Activated CD8-positive, alpha-beta T cell treated with anti-CD3 and anti-CD28 coated beads for 36 hours (primary cell): ENCODE measurements around the gene MS4A5. TPM values are rescaled to one million over a fixed set of nuclear protein-coding genes. Genes with fewer than 3 reads are reported as not detected.

Experiments used
- ATAC-seq: fragments of 200-7000 bp; cut with Tn5 transposase; one replicate; pipeline ENCODE4 v1.10.0; 2021; ENCODE audit warnings: mild to moderate bottlenecking, moderate library complexity
- CTCF ChIA-PET: fragments of 350-600 bp; sonication (Branson Sonifier 250); formaldehyde crosslinking; loops from one replicate; lab custom pipeline; 2021; ENCODE audit warnings: antibody characterized with exemption; lab: Charles Lee
- POLR2A ChIA-PET: fragments of 350-600 bp; sonication (Branson Sonifier 250); formaldehyde crosslinking; loops from one replicate; lab custom pipeline; 2021; ENCODE audit warnings: antibody characterized with exemption; lab: Charles Lee
- DNase-seq: peaks from one replicate; pipeline ENCODE4 v3.0.0-alpha.2; 2020
- H3K27ac Mint-ChIP-seq: one replicate; pipeline ENCODE4 v1.8.0; 2021; ENCODE audit warnings: mild to moderate bottlenecking, mixed read lengths
- H3K27me3 Mint-ChIP-seq: one replicate; pipeline ENCODE4 v1.8.0; 2021; ENCODE audit warnings: mixed read lengths
- H3K36me3 Mint-ChIP-seq: one replicate; pipeline ENCODE4 v1.8.0; 2021; ENCODE audit warnings: low read depth, mixed read lengths
- H3K4me1 Mint-ChIP-seq: one replicate; pipeline ENCODE4 v1.8.0; 2021; ENCODE audit warnings: low read depth, mixed read lengths
- H3K4me3 Mint-ChIP-seq: one replicate; pipeline ENCODE4 v1.8.0; 2021; ENCODE audit warnings: mild to moderate bottlenecking, moderate library complexity, mixed read lengths
- H3K9me3 Mint-ChIP-seq: one replicate; pipeline ENCODE4 v1.8.0; 2021; ENCODE audit warnings: mixed read lengths
- intact Hi-C: fragments of 100-400 bp; cut with micrococcal nuclease; formaldehyde crosslinking; loops from one replicate; pipeline ENCODE4 v1.10.0; 2022
- total RNA-seq, 2 experiments: library from RNA; stranded (reverse); gene quantifications; one replicate each; pipeline ENCODE4 v1.2.3, GENCODE V29; 2021
- TF ChIP-seq, protein P1 (sequence below): fragments of 200-600 bp; IDR thresholded peaks from one replicate; pipeline ENCODE4 v1.8.0; 2022; ENCODE audit warnings: antibody characterized with exemption, mild to moderate bottlenecking

MS4A5 gene, protein sequence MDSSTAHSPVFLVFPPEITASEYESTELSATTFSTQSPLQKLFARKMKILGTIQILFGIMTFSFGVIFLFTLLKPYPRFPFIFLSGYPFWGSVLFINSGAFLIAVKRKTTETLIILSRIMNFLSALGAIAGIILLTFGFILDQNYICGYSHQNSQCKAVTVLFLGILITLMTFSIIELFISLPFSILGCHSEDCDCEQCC
- not detected for total RNA-seq

DNA sequence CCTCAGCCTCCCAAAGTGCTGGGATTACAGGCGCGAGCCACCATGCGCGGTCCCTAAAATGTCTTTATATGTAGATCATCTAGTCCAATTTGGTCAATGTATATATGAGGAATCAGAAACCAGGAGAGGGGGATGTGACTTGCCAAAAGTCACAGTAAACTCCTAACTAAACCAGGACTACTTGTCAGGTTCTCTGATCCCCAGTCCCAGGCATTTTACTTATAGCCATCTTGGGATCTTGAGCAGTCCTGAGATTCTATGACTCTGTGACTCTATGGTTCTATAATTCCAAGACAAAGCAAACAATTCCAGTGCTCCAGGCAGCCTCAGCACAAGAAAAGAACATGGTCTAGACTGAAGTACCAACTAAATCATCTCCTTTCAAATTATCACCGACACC, at the start of gene MS4A5:
Gene MS4A5, plus strand, starts transcription at position 301 of the 400 bp plus-strand sequence. CDS start 103 bp downstream, outside the sequence.
- TF ChIP-seq, protein P1, sequence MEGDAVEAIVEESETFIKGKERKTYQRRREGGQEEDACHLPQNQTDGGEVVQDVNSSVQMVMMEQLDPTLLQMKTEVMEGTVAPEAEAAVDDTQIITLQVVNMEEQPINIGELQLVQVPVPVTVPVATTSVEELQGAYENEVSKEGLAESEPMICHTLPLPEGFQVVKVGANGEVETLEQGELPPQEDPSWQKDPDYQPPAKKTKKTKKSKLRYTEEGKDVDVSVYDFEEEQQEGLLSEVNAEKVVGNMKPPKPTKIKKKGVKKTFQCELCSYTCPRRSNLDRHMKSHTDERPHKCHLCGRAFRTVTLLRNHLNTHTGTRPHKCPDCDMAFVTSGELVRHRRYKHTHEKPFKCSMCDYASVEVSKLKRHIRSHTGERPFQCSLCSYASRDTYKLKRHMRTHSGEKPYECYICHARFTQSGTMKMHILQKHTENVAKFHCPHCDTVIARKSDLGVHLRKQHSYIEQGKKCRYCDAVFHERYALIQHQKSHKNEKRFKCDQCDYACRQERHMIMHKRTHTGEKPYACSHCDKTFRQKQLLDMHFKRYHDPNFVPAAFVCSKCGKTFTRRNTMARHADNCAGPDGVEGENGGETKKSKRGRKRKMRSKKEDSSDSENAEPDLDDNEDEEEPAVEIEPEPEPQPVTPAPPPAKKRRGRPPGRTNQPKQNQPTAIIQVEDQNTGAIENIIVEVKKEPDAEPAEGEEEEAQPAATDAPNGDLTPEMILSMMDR, result no peak
- Mint-ChIP-seq H3K36me3 (no peaks in the 10 kb centered on the region), H3K27me3 (peaks cover 9% of the 10 kb centered on the region), H3K9me3 (no peaks in the 10 kb centered on the region), H3K4me3 (no peak within 1 kb of the TSS), H3K4me1 (no peaks in the 10 kb centered on the region), H3K27ac (no peak within 1 kb of the TSS)
- ATAC-seq (no peak), DNase-seq (no peak)
- POLR2A ChIA-PET, result no interaction called here
- CTCF ChIA-PET, result no interaction called here
- intact Hi-C loops, result no loop called here

DNA sequence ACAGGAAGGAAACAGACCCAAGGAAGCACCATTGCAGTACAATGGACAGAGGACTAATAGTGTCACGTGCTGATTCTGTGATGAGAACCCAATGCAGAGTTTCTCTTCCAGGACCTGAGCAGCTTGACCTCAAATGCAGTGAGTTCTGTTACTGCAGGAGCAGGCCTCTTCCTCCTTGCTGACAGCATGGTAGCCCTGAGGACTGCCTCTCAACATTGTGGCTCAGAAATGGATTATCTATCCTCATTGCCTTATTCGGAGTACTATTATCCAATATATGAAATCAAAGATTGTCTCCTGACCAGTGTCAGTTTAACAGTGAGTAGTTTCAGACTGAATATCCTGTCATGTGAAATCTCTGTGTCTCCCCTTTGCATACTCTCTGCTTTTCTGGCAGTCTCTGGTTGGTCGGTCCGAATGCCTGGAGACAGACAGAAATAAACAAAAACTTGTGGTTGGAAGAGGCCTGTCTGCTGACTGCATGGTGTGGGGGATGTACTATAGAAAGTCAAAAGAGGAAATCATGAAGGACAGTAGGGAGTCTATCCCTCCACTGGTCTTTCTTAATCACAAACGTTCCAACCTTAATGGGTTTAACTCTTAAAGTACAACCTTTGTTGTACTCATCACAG, 40.0 kb upstream of the MS4A5 start:
- POLR2A ChIA-PET, result no interaction called here
- Mint-ChIP-seq H3K9me3 (no peaks in the 10 kb centered on the region), H3K4me3 (no peak overlapping the region), H3K4me1 (no peaks in the 10 kb centered on the region), H3K27ac (no peak overlapping the region), H3K36me3 (no peaks in the 10 kb centered on the region), H3K27me3 (peaks cover 2% of the 10 kb centered on the region)
- intact Hi-C loops, result no loop called here
- no peak for ATAC-seq
- TF ChIP-seq, protein P1, result no peak
- no peak for DNase-seq
- CTCF ChIA-PET, result interaction anchor here (1.5 kb wide), 1 partner anchor 24 kb away, joined by 3 read pairs; no protein-coding TSS in a partner anchor

DNA sequence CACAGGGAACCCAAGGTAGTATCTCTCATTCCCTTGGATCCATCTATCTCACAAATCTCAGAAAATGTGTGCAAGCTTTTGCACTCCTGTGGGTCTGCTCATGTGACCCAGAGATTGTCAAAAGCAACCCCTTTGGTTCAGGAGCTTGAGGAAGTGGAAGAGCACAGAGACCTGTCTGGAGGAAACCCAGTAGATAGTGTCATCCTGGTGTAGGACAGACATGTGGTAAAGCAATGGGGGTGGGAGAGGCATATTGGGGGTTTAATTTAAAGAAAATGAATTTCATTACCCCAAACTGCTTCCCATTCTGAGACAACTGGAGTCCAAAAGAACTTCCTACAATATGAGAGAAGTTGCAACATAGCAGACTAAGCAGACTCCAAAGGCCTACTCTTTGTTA, 39.0 kb upstream of the MS4A5 start:
- intact Hi-C loops, result no loop called here
- ATAC-seq (no peak), DNase-seq (no peak)
- Mint-ChIP-seq H3K27me3 (peaks cover 2% of the 10 kb centered on the region), H3K9me3 (no peaks in the 10 kb centered on the region), H3K4me1 (no peaks in the 10 kb centered on the region), H3K27ac (no peak overlapping the region), H3K4me3 (no peak overlapping the region), H3K36me3 (no peaks in the 10 kb centered on the region)
- ChIA-PET POLR2A (no interaction called here), CTCF (interaction anchor here (1.0 kb wide), 1 partner anchor 35 kb away, joined by 3 read pairs; no protein-coding TSS in a partner anchor)
- TF ChIP-seq, protein P1, result no peak

DNA sequence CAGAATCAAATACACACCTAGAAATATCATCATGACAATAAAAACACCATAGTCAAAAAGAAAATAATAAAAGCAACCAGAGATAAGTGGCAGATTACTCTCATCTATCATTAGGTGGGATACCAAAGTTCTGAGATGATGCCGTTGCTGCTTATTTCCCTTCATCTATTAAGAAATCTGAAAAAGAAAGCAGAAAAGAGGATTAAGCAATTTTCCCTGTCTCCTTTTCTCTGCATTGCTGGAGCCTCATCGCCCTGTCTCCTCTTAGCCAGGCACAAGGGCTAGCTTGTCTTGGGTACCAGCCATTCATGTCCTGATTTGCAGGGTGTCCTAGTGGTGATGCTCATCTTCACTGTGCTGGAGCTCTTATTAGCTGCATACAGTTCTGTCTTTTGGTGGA, 37.0 kb upstream of the MS4A5 start:
- Mint-ChIP-seq H3K27me3 (peaks cover 2% of the 10 kb centered on the region), H3K4me1 (no peaks in the 10 kb centered on the region), H3K27ac (no peak overlapping the region), H3K4me3 (no peak overlapping the region), H3K9me3 (no peaks in the 10 kb centered on the region), H3K36me3 (no peaks in the 10 kb centered on the region)
- TF ChIP-seq, protein P1, result no peak
- ATAC-seq (no peak), DNase-seq (no peak)
- intact Hi-C loops, result no loop called here
- ChIA-PET CTCF (interaction anchor here (0.8 to 2.9 kb wide), 2 partner anchors 15 to 29 kb away, joined by 3 to 8 read pairs; no protein-coding TSS in a partner anchor), POLR2A (no interaction called here)

DNA sequence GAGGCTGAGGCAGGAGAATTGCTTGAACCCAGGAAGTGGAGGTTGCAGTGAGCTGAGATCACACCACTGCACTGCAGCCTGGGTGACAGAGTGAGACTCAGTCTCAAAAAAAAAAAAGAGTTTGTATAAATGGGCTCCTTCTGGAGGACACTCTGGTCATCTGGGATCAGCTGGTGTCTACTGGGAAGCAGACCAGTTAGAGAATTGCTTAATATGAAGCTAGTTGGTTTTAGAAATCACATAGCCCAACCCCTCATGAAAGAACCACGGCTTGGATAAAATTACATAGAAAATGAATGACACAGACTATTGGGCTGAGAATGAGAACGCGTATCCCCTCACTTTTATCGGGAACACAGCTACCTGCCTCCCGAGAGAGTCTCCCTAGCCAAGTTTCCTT, 36.4 kb upstream of the MS4A5 start:
- H3K4me3 Mint-ChIP-seq, result no peak overlapping the region
- no peak overlapping the region for H3K27ac Mint-ChIP-seq
- no peaks in the 10 kb centered on the region for H3K9me3 Mint-ChIP-seq
- ATAC-seq, result no peak
- intact Hi-C loops, result no loop called here
- no peaks in the 10 kb centered on the region for H3K4me1 Mint-ChIP-seq
- ChIA-PET CTCF (interaction anchor here (0.8 to 2.9 kb wide), 2 partner anchors 15 to 30 kb away, joined by 3 to 8 read pairs; no protein-coding TSS in a partner anchor), POLR2A (no interaction called here)
- peaks cover 2% of the 10 kb centered on the region for H3K27me3 Mint-ChIP-seq
- H3K36me3 Mint-ChIP-seq, result no peaks in the 10 kb centered on the region
- TF ChIP-seq, protein P1, result no peak
- no peak for DNase-seq
